Hematopoietic multipotent progenitor cell (in vitro differentiated cells): ENCODE data around the gene HCK. TPM values are rescaled to one million over a fixed set of nuclear protein-coding genes. Genes with fewer than 3 reads are reported as not detected.

Source experiments
- DNase-seq, 3 donors: peaks; one replicate each; pipeline ENCODE4 v3.0.0-alpha.2; 2011 to 2015; ENCODE audit warnings: low read depth in 2 of 3, low spot score in 2 of 3
- total RNA-seq: library from RNA; depleted of rRNA; stranded (reverse); fragments of >200 nt; gene quantifications from one replicate; pipeline ENCODE4 v1.2.3, GENCODE V29; 2012

HCK gene
- total RNA-seq, 1 donor = 23.4 TPM

GRCh38 chr20:32057656-32058184 is 5.7 kb downstream of the HCK start:
- DNase-seq = no peak

GRCh38 chr20:32059189-32059588 is 7.1 kb downstream of the HCK start:
- DNase-seq = no peak

- peak in 1 of 3 donors; percentile 80 for DNase-seq
Observed at GRCh38 chr20:32062776-32063170, 10.7 kb downstream of the HCK start.

- DNase-seq = no peak
Observed at GRCh38 chr20:32063695-32064094, 11.7 kb downstream of the HCK start.

GRCh38 chr20:32064667-32065066 is 12.6 kb downstream of the HCK start:
- no peak for DNase-seq

GRCh38 chr20:32067234-32067821 is 15.3 kb downstream of the HCK start:
- DNase-seq = no peak

- DNase-seq = no peak
Observed at GRCh38 chr20:32068174-32068573, 16.1 kb downstream of the HCK start.

GRCh38 chr20:32069711-32070110 is 17.7 kb downstream of the HCK start:
- no peak for DNase-seq

- no peak for DNase-seq
Observed at GRCh38 chr20:32070282-32070681, 18.2 kb downstream of the HCK start.

GRCh38 chr20:32070690-32071213 is 18.7 kb downstream of the HCK start:
- DNase-seq = no peak

GRCh38 chr20:32071395-32072167 is 19.5 kb downstream of the HCK start:
- no peak for DNase-seq

GRCh38 chr20:32072168-32072750 is 20.2 kb downstream of the HCK start:
- DNase-seq = no peak

- no peak for DNase-seq
Observed at GRCh38 chr20:32075534-32075933, 23.5 kb downstream of the HCK start.

- peak in 2 of 3 donors; percentile 32 to 65 for DNase-seq
Observed at GRCh38 chr20:32077190-32077589, 25.1 kb downstream of the HCK start.

- DNase-seq = no peak
Observed at GRCh38 chr20:32078322-32078721, 26.3 kb downstream of the HCK start.

- peak in 2 of 3 donors; percentile 11 to 57 for DNase-seq
Observed at GRCh38 chr20:32078791-32079190, 26.7 kb downstream of the HCK start.

GRCh38 chr20:32079655-32080109 is 27.6 kb downstream of the HCK start:
- no peak for DNase-seq

GRCh38 chr20:32080783-32081182 is 28.7 kb downstream of the HCK start:
- DNase-seq = no peak

GRCh38 chr20:32083469-32083868 is 31.4 kb downstream of the HCK start:
- DNase-seq = no peak

- no peak for DNase-seq
Observed at GRCh38 chr20:32087070-32087469, 35.0 kb downstream of the HCK start.

GRCh38 chr20:32088759-32089158 is 36.7 kb downstream of the HCK start:
- no peak for DNase-seq
